ENCODE data around the gene SLC4A11.
"Not testable (repeated sequence)": the region's sequence is repeated elsewhere in the genome, so short reads cannot be mapped to it uniquely, and the experiment has no call there.

DNA sequence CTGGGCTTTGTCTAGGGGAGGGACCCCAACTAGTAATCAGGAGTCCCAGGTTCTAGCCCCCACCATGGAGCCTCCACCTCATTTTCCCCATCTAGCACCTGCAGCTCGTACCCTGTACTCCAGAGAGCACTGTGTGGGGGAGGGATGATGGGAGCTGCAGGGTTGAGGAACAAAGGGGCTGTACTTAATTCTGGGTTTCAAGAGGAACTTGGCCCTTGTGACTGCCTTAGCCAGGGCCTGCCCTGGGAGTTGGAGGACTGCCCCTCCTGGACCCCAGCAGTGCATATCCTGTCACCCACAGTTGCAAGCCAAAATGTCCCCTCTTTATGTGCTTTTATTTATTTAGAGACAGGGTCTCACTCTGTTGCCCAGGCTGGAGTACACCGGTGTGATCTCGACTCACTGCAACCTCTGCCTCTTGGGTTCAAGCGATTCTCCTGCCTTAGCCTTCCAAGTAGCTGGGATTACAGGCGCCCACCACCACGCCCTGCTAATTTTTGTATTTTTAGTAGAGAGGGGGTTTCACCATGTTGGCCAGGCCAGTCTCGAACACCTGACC lies 23.6 kb downstream of the SLC4A11 start:
- TF ChIP-seq, protein P1, sequence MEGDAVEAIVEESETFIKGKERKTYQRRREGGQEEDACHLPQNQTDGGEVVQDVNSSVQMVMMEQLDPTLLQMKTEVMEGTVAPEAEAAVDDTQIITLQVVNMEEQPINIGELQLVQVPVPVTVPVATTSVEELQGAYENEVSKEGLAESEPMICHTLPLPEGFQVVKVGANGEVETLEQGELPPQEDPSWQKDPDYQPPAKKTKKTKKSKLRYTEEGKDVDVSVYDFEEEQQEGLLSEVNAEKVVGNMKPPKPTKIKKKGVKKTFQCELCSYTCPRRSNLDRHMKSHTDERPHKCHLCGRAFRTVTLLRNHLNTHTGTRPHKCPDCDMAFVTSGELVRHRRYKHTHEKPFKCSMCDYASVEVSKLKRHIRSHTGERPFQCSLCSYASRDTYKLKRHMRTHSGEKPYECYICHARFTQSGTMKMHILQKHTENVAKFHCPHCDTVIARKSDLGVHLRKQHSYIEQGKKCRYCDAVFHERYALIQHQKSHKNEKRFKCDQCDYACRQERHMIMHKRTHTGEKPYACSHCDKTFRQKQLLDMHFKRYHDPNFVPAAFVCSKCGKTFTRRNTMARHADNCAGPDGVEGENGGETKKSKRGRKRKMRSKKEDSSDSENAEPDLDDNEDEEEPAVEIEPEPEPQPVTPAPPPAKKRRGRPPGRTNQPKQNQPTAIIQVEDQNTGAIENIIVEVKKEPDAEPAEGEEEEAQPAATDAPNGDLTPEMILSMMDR (conservative IDR thresholded peaks at IDR 0.05 in 1 of 2, IDR thresholded peaks at IDR 0.05 in 1 of 2; ENCODE audit: extremely low read depth in 1 of 2, insufficient read depth in 1 of 2, low read depth in 1 of 2, low read length in 2 of 2), result not testable (repeated sequence)
- not testable (repeated sequence) for TF ChIP-seq EZH2 (IDR thresholded peaks at IDR 0.05; ENCODE audit: borderline replicate concordance, low read length)
